Thyroid gland (tissue), 4 donors: Measurements from ENCODE around the gene VSIG2.

Source experiments
- POLR2A ChIP-seq, 2 donors: fragments of 450-650 bp; IDR thresholded peaks; one replicate each; pipeline ENCODE4 v1.6.1; 2017; ENCODE audit warnings: antibody characterized with exemption in 2 of 2, mild to moderate bottlenecking in 2 of 2, moderate library complexity in 1 of 2
- TF ChIP-seq, protein P1 (sequence below), 6 experiments: fragments of 200-600 bp in 3 of 6; fragments of 450-650 bp in 3 of 6; sonication (generic) in 3 of 6; IDR thresholded peaks; one replicate each; pipeline ENCODE4 v1.5.1; 2016 to 2019; ENCODE audit warnings: antibody characterized with exemption in 6 of 6, mild to moderate bottlenecking in 2 of 6, inconsistent platforms in 1 of 6, moderate library complexity in 1 of 6

DNA sequence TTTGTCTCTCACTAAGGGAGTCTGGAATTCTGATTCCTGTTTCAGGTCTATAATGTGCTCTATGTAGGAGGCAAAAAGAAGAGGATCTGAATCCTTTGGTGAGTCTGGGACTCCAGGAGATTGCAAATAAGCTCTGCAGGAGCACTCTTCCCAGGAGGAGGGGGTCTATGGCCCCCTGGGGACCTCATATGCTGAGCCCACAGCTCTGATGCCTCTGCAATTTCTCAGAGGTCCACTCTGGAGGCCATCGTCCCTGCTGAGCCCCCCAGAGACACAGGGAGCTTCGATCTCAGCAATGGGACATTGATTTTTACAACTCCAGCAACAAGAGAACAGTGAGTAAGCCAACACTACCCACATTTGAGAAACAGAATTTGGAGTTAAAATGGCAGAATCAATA is 32.5 kb downstream of the VSIG2 start:
- TF ChIP-seq, protein P1, sequence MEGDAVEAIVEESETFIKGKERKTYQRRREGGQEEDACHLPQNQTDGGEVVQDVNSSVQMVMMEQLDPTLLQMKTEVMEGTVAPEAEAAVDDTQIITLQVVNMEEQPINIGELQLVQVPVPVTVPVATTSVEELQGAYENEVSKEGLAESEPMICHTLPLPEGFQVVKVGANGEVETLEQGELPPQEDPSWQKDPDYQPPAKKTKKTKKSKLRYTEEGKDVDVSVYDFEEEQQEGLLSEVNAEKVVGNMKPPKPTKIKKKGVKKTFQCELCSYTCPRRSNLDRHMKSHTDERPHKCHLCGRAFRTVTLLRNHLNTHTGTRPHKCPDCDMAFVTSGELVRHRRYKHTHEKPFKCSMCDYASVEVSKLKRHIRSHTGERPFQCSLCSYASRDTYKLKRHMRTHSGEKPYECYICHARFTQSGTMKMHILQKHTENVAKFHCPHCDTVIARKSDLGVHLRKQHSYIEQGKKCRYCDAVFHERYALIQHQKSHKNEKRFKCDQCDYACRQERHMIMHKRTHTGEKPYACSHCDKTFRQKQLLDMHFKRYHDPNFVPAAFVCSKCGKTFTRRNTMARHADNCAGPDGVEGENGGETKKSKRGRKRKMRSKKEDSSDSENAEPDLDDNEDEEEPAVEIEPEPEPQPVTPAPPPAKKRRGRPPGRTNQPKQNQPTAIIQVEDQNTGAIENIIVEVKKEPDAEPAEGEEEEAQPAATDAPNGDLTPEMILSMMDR (IDR thresholded peaks at IDR 0.05): no peak
- TF ChIP-seq POLR2A (IDR thresholded peaks at IDR 0.05): no peak
